HG03460 (cell line): Measurements from ENCODE around the gene PLPP4.

ENCODE experiments used
- ATAC-seq: cut with Tn5 transposase; IDR thresholded peaks from one replicate; pipeline ENCODE4 v1.9.1; 2021; ENCODE audit not compliant: unreplicated experiment

PLPP4 gene

DNA sequence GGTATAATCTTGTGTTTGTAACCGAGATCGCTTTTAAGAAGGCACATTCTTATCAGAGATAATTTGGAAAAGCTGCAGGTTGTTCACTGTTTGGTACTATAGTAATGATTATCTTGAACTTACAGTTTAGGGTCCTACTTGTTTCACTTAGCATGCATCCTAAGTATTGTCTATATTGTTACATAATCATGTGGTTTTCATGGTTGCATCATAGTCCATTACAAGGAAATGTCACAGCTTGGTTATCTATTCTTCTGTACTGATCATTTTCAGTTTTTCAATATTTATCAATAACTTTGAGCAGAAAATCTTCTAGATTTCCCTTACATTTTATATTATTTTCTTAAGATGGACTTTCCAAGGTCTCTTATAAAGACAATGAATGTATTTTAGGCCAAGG lies 116.3 kb downstream of the PLPP4 start:
- no peak for ATAC-seq

DNA sequence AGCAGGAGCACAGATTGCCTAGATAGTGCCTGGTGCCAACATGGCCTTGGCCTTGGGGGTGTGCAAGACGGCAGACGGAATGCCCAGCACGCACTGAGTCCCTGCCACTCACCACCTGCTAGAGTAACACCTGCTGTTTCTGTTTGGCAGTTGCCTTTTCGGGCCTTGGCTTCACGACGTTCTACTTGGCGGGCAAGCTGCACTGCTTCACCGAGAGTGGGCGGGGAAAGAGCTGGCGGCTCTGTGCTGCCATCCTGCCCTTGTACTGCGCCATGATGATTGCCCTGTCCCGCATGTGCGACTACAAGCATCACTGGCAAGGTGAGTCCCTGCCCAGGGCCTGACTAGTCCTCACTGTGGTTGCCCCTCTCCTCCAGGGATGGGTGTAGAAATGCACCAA lies 118.0 kb downstream of the PLPP4 start:
- no peak for ATAC-seq

DNA sequence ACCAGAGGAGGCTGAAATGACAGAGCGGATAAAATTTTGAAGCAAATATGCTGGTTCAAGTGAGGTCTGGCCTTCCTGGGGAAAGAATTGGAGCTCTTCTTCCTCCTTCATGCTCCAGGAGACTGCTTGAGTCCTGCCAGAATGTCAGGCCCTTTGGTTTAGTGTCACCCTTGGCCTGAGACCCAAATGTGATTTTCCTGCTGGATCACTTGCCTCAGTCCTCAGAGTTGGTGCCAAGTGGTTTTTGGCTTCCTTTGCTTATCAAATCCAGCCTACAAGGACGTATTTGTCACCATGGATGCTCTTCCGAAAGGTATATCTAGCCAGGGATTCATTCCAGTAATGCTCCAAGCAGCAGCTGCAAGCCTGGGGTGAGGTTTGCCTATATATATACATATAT lies 118.4 kb downstream of the PLPP4 start:
- no peak for ATAC-seq

DNA sequence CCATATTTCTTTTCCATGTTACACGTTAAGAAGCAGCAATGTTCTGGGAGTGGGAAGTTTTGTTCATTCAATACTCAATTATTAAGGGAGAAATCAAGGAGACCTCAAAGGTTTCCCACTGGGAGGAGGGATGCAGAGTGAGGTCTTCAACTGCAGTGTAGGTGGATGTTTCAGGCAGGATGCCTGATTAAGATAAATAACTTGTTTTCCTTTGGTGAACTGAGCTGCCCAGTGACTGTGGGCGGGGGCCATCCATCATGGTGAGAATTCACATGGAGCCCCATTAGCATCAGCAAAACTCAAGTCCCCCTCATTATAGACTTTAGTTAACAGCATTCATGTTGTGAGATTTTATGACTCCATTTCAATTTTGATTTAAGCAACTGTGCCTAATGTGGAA lies 121.1 kb downstream of the PLPP4 start:
- ATAC-seq = no peak

DNA sequence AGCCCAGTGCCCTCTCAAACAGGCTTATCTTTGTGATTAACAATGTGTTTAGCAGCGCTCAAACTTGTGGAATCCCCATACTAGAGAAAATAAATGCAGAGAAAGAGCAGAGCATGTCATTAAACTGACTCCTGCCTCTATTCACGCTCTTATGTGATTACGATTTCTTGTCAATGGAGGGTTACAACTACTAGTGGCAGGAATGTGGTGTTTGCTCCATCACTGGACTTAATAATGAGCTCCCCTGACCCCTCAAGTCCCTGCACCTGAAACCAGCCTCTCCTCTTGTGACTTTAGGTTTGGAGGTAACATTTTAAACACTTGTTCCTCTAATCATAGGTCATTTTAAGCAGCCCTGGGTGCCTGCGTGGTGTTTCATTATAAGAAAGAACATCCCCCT lies 121.9 kb downstream of the PLPP4 start:
- no peak for ATAC-seq

GRCh38 chr10:120580918-120581895 lies 124.2 kb downstream of the PLPP4 start:
- no peak for ATAC-seq

- ATAC-seq = no peak
Observed at GRCh38 chr10:120582753-120583152, 125.7 kb downstream of the PLPP4 start.

DNA sequence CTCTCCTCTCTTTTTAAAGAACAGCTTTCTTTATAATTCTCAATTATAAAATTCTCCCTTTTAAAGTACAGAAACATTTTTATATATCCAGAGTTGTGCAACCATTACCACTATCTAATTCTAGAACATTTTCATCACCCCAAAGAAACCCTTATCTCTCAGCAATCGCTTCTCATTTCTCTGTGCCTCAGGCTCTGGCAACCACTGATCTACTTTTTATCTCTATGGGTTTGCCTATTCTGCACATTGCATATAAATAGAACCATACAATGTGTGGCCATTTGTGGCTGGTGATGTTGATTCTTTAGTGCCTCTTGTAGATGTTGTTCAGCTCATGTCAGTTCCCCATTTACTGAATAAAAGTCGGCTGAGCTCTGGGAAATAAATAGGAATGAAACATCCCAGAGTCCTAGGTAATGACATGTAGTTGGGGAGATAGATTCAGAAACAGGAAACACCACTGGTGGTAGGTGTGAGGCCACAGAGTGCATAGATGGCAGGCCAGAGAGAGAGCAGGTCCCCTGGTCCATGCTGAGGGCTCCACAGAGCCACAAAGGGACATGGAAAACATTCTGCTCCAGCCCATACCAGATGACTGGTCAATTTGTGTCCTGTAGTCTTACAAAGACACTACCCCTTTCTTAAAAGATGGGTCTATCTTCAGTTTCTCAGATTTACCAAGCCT lies 126.5 kb downstream of the PLPP4 start:
- ATAC-seq = no peak

DNA sequence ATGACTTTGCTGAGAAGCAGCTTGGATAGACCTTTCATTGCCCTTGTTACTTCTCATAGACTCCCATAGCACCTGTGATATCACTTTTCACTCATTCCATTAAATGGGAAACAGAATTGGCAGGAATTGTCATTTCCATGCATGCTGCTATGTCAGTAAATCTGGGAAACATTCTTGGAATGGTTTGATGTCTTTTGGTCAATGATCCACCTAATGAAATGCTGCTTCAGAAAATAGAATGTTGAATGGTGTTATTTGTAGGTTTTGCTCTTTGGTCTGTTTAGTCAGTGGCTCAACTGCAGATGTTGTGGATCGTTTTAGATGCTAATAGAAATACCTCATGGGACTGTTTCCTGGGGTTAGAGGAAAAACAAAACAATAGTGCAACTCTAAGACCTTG lies 127.8 kb downstream of the PLPP4 start:
- ATAC-seq = no peak

GRCh38 chr10:120586471-120586872 lies 129.4 kb downstream of the PLPP4 start:
- no peak for ATAC-seq

- no peak for ATAC-seq
Observed at GRCh38 chr10:120587061-120587460, 130.0 kb downstream of the PLPP4 start.

DNA sequence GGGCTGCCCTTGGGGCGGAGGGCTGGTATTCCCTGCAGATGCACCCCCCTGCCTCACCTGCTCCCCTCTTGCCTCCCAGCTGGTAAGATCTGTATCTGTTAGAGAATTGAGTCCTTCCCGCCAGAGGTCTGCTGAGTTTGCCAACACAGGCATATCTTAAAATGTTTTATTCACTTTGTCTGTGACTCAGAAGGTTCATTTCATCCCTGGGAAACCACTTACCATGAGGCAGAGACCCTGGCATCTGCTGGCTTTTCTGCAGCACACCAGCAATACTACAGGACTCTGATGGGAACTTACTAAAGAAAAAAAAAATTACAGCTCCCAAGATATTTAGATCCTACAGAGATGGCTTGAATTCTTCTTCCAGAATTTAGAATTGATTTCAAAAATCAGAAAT lies 131.3 kb downstream of the PLPP4 start:
- no peak for ATAC-seq

DNA sequence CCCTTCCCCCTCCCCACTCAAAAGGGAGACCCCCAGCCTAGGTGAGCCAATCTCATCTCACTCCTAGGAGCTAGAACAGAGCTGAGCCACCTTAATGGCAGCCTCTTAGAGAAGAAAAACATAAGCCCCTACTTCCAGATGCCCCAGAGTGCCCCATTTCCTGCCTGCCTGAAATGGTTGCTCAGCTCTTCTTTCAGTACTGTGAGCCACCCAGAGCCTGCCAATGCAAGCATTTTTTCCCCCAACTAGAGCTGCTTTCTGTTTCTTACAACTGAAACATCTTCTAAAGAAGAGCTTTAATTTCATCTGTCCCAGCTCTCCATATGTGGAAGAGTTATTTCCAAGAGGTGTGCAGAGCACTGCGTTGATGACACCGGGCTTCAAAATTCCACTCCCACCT lies 136.7 kb downstream of the PLPP4 start:
- no peak for ATAC-seq

DNA sequence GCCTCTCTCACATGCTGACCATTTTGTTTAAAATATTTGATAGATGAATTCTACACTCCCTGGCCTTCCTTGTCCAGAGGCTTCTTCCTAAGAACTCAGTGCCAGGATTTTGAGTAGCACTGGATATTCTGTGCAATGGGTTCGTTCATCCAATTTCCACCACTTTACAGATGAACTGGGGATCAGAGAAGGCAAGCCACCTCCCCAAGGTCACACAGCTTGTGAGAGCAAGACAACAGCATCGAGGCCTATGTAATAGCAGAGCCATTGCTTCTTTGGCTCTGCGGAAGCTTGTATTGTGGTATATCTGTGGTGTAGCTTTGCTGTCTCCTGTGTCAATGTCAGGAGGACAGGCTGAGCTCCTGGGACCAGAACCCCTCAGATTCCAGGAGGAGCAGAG lies 140.9 kb downstream of the PLPP4 start:
- ATAC-seq = no peak

DNA sequence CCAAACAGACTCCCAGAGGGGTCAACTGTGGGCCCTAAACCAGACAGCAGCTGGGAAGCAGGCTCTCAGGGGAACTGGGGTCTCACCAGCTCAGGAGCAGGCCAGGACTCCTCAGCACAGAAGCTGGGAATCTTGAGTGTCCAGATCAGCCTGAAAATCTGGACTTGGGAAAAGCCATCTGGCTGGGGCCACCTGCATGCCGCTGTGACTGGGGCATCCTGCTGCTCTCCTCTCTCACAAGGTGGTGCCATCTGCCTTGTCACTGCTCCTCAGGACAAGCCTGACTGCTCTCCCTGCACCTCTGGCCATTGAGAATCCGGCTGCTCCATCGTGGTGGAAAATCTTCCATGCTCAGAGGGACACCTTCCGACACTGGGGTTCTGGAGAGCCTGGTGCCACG lies 141.4 kb downstream of the PLPP4 start:
- ATAC-seq = no peak

- no peak for ATAC-seq
Observed at GRCh38 chr10:120599200-120599724, 142.2 kb downstream of the PLPP4 start.

DNA sequence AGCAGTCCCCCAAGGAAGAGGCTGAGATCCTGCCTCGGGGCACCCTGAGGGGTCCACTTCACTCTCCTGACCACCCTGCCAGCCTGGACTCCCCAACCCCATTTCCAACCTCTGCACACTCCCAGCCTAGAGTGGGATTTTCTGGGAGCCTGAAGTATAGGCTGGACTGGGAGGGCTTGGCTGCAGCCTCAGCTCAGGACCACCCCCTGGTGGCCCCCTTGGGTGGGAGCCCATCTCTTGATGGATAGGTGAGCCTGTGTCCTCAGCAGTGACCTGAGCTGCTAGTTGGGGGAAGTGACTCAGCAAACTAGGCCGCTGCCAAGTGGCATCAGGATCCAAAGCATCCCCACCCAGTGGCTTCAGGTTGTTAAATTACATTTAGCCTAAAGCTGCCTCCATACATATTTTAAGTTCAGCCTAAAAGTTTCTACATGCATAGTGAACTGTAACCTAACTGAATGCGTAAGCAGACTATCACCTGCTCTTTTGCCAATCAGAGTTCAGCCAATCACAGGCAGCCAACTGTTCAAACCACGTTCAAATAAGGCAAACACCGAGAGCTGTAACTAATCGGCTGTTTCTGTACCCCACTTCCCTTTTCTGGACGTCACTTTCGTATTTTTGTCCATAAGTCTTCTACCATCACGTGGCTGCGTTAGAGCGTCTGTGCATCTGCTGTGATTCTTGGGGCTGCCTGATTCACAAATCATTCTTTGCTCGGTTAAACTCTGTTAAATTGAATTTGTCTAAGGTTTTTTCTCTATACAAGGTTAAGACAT lies 144.0 kb downstream of the PLPP4 start:
- ATAC-seq = no peak

- no peak for ATAC-seq
Observed at GRCh38 chr10:120601999-120602398, 145.0 kb downstream of the PLPP4 start.

GRCh38 chr10:120605410-120605809 lies 148.4 kb downstream of the PLPP4 start:
- ATAC-seq = no peak

DNA sequence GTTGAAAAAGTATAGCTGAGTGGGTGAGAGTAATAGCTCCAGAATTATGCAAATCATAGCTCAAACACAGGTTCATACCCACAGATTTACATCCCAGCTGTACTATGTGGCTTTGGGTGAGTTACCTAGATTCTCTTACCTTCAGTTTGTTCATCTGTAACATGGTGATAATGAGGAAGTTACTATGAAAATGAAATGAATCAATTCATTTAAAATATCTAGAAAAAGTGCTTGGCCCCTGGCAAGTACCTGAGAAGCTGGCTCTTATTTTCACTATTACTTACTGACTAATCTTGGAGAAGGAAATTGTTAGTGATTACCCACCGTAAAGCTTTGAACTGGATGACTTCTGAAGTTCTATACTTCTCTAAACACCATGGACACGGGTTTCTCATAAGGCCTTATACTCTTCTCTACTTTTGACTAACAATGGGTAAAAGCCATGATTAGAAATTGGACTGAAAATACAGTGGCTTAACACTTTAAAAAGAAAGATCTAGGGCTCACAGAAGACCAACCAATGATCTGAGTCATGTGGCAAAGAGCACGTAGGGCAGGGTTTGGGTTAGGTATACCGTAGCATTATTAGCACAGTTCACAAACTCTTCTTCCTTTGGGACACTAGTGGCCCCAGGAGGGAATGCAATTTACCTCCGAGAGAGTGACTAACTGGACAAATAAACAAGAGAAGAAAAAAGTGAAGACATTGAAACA lies 149.2 kb downstream of the PLPP4 start:
- ATAC-seq = peak; percentile 70
